Endothelial cell of umbilical vein (primary cell): Measurements from ENCODE around the gene REPS2. TPM values are rescaled to one million over a fixed set of nuclear protein-coding genes. Genes with fewer than 3 reads are reported as not detected.

Experiments used
- BruUV-seq: library from RNA; stranded (reverse); fragments of 400-500 nt; replicated peaks from 2 replicates; lab custom pipeline; 2021; lab: Mats Ljungman, UMichigan
- CTCF ChIA-PET: fragments of 300-600, 350-600 bp; sonication (Branson Sonifier 250); formaldehyde crosslinking; loops from one replicate; lab custom pipeline; 2021; ENCODE audit warnings: antibody characterized with exemption, inconsistent platforms; lab: Charles Lee
- POLR2A ChIA-PET: fragments of 300-600, 350-600 bp; sonication (Branson Sonifier 250); formaldehyde crosslinking; loops from one replicate; lab custom pipeline; 2021; ENCODE audit warnings: antibody characterized with exemption, inconsistent platforms; lab: Charles Lee
- DNase-seq: peaks from one replicate; pipeline ENCODE4 v3.0.0-alpha.2; 2011; ENCODE audit warnings: low read depth, low spot score
- FAIRE-seq: peaks from 2 replicates; lab custom pipeline; 2011; peaks lifted over from hg19 to GRCh38; lab: Jason Lieb, UNC
- H2AFZ ChIP-seq: 2 replicates; pipeline ENCODE4 v1.6.0; 2012; ENCODE audit warnings: low read depth, low read length, control low read depth, inconsistent platforms
- H3K27ac ChIP-seq: 2 replicates; pipeline ENCODE4 v1.5.1; 2011; ENCODE audit warnings: low read depth, mild to moderate bottlenecking, control low read depth, low read length, moderate library complexity; ENCODE audit not compliant: insufficient read depth
- H3K27me3 ChIP-seq, 2 experiments: 2 replicates each; pipeline versions ENCODE4 v1.6.0 to v1.6.1; 2011; ENCODE audit warnings: low read length in 2 of 2, mixed read lengths in 1 of 2; ENCODE audit not compliant: control insufficient read depth in 2 of 2, insufficient read depth in 2 of 2
- H3K36me3 ChIP-seq, 2 experiments: 2 replicates in 1 of 2; 3 replicates in 1 of 2; pipeline ENCODE4 v1.5.1; 2011; ENCODE audit warnings: low read length in 2 of 2, mild to moderate bottlenecking in 1 of 2, moderate library complexity in 1 of 2; ENCODE audit not compliant: control insufficient read depth in 2 of 2, insufficient read depth in 2 of 2; ENCODE audit errors: extremely low read depth in 1 of 2
- H3K4me1 ChIP-seq: 3 replicates; pipeline ENCODE4 v1.5.1; 2011; ENCODE audit warnings: mild to moderate bottlenecking, low read length; ENCODE audit not compliant: control insufficient read depth, insufficient read depth; ENCODE audit errors: extremely low read depth
- H3K4me2 ChIP-seq: 2 replicates; pipeline ENCODE4 v1.6.1; 2011; ENCODE audit warnings: low read length, control low read depth, mixed read lengths; ENCODE audit not compliant: insufficient read depth
- H3K4me3 ChIP-seq, 3 experiments: fragments of 200-600 bp in 1 of 3; sonication (generic), shearing (Covaris generic) in 1 of 3; replicated peaks in 1 of 3; 2 replicates each; pipeline ENCODE4 v1.5.1; 2011 to 2016; ENCODE audit warnings: control low read depth in 3 of 3, low read length in 3 of 3, mild to moderate bottlenecking in 2 of 3, inconsistent platforms in 1 of 3, low read depth in 1 of 3, moderate library complexity in 1 of 3; ENCODE audit not compliant: insufficient read depth in 1 of 3
- H3K79me2 ChIP-seq: 2 replicates; pipeline ENCODE4 v1.6.0; 2012; ENCODE audit warnings: low read length, inconsistent platforms; ENCODE audit not compliant: control insufficient read depth, insufficient read depth
- H3K9ac ChIP-seq: replicated peaks from 2 replicates; pipeline ENCODE3; 2011; ENCODE audit warnings: low read length, control low read depth; ENCODE audit not compliant: insufficient read depth; ENCODE audit errors: extremely low read depth
- H3K9me1 ChIP-seq: replicated peaks from 3 replicates; pipeline ENCODE4 v1.6.0; 2011; ENCODE audit warnings: mild to moderate bottlenecking, low read length; ENCODE audit not compliant: control insufficient read depth, insufficient read depth; ENCODE audit errors: extremely low read depth
- H3K9me3 ChIP-seq: replicated peaks from 2 replicates; pipeline ENCODE4 v1.5.1; 2012; ENCODE audit warnings: low read length, inconsistent platforms; ENCODE audit not compliant: control insufficient read depth, insufficient read depth
- H4K20me1 ChIP-seq: replicated peaks from 2 replicates; pipeline ENCODE3; 2011; ENCODE audit warnings: mild to moderate bottlenecking, low read length; ENCODE audit not compliant: control insufficient read depth, insufficient read depth; ENCODE audit errors: extremely low read depth
- EZH2 ChIP-seq: IDR thresholded peaks from 2 replicates; pipeline ENCODE4 v1.6.1; 2012; ENCODE audit warnings: borderline replicate concordance, low read depth, mild to moderate bottlenecking, moderate library complexity, low read length, inconsistent platforms; ENCODE audit not compliant: severe bottlenecking
- FOS ChIP-seq: IDR thresholded peaks from 2 replicates; pipeline ENCODE4 v1.6.1; 2011; ENCODE audit warnings: mild to moderate bottlenecking, low read length, moderate library complexity, borderline replicate concordance; ENCODE audit not compliant: insufficient read depth
- GATA2 ChIP-seq: IDR thresholded peaks from 2 replicates; pipeline ENCODE4 v1.7.0; 2011; ENCODE audit warnings: low read depth, mild to moderate bottlenecking, moderate library complexity, mixed read lengths, low read length; ENCODE audit not compliant: insufficient read length, insufficient read depth
- JUN ChIP-seq: IDR thresholded peaks from 2 replicates; pipeline ENCODE4 v1.6.1; 2011; ENCODE audit warnings: borderline replicate concordance, low read depth; ENCODE audit not compliant: insufficient read length, insufficient read depth
- MAX ChIP-seq: IDR thresholded peaks from 2 replicates; pipeline ENCODE4 v1.6.1; 2011; ENCODE audit not compliant: insufficient read depth, insufficient read length
- MYC ChIP-seq: IDR thresholded peaks from one replicate; pipeline ENCODE4 v1.6.1; 2011; ENCODE audit warnings: mild to moderate bottlenecking, low read depth, low read length
- POLR2A ChIP-seq: IDR thresholded peaks from 2 replicates; pipeline ENCODE4 v1.6.1; 2012; ENCODE audit warnings: low read depth, mild to moderate bottlenecking, control low read depth, low read length
- POLR2AphosphoS5 ChIP-seq: IDR thresholded peaks from 2 replicates; pipeline ENCODE4 v1.6.1; 2012; ENCODE audit warnings: low read depth, mild to moderate bottlenecking, control low read depth, low read length, moderate library complexity; ENCODE audit not compliant: insufficient read depth
- dilution Hi-C: fragments of 300-500 bp; cut with MboI; formaldehyde crosslinking; loops from one replicate; pipeline ENCODE4 v1.15.0; 2019; ENCODE audit warnings: low sequenced_read_pairs; ENCODE audit not compliant: extremely low pct_ligation_motif_present
- intact Hi-C: fragments of 100-400 bp; cut with micrococcal nuclease; formaldehyde crosslinking; loops from one replicate; pipeline ENCODE4 v1.10.0; 2022
- polyA plus RNA-seq, 4 experiments: library from polyadenylated mRNA; depleted of rRNA in 3 of 4; stranded (reverse) in 3 of 4; unstranded in 1 of 4; fragments of >200 nt; gene quantifications; 2 replicates each; pipeline versions ENCODE4 v1.2.1 to v1.2.3, GENCODE V29; 2011 to 2012; ENCODE audit warnings: missing spikeins in 1 of 4
- total RNA-seq: library from RNA; stranded (reverse); gene quantifications from 2 replicates; pipeline ENCODE4 v1.2.3, GENCODE V29; 2021
- TF ChIP-seq, protein P1 (sequence below), 2 donors: IDR thresholded peaks; 1 replicate in 1 of 2; 2 replicates in 1 of 2; pipeline ENCODE4 v1.5.1; 2011; ENCODE audit warnings: low read length in 2 of 2, mild to moderate bottlenecking in 2 of 2, moderate library complexity in 2 of 2, control low read depth in 1 of 2, inconsistent platforms in 1 of 2, low read depth in 1 of 2; ENCODE audit not compliant: insufficient read depth in 1 of 2; ENCODE audit errors: extremely low read depth in 1 of 2

The REPS2 gene
- total and polyA plus RNA-seq, 2 donors (not counting 3 experiments of a cell fraction or from before 2014, with no cell fraction given), result 0.91 to 2.6 TPM

DNA sequence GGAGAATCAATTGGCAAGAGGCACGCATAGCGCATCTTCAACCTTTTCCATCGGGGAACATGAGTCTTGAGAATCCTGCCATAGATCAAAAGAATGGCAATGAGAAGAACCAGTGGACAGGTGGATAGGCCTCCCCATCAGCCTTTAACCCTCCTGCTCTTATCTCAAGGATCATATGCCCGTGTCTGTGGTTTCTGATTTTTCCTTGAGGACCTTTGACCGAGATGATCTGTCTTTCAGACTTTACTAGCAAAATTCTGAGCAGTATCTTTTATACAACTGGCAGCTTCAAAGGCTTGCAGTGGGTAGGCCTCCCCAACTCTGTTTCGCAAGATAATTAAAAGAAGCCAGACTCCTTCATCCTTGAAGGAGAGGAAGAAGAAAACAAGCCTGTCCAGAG is 174.4 kb downstream of the REPS2 start:
- Histone ChIP-seq H3K4me3 (no peak overlapping the region), H4K20me1 (no peaks in the 10 kb centered on the region), H2AFZ (no peak overlapping the region), H3K27ac (no peak overlapping the region), H3K4me2 (no peak overlapping the region), H3K9ac (no peak overlapping the region), H3K9me1 (no peaks in the 10 kb centered on the region), H3K36me3 (no peaks in the 10 kb centered on the region), H3K4me1 (no peaks in the 10 kb centered on the region), H3K79me2 (no peaks in the 10 kb centered on the region), H3K9me3 (no peaks in the 10 kb centered on the region), H3K27me3 (no peaks in the 10 kb centered on the region)
- FAIRE-seq (no peak), DNase-seq (no peak)
- intact Hi-C loops, result loop anchor here (10.0 kb wide), 1 partner anchor 574 kb away; no protein-coding TSS in a partner anchor
- dilution Hi-C loops, result no loop called here
- TF ChIP-seq POLR2AphosphoS5 (no peak), JUN (no peak), MAX (no peak), MYC (no peak), POLR2A (no peak)
- TF ChIP-seq, protein P1, sequence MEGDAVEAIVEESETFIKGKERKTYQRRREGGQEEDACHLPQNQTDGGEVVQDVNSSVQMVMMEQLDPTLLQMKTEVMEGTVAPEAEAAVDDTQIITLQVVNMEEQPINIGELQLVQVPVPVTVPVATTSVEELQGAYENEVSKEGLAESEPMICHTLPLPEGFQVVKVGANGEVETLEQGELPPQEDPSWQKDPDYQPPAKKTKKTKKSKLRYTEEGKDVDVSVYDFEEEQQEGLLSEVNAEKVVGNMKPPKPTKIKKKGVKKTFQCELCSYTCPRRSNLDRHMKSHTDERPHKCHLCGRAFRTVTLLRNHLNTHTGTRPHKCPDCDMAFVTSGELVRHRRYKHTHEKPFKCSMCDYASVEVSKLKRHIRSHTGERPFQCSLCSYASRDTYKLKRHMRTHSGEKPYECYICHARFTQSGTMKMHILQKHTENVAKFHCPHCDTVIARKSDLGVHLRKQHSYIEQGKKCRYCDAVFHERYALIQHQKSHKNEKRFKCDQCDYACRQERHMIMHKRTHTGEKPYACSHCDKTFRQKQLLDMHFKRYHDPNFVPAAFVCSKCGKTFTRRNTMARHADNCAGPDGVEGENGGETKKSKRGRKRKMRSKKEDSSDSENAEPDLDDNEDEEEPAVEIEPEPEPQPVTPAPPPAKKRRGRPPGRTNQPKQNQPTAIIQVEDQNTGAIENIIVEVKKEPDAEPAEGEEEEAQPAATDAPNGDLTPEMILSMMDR (IDR thresholded peaks at IDR 0.05; ENCODE audit: extremely low read depth in 1 of 2, insufficient read depth in 1 of 2, low read depth in 1 of 2, low read length in 2 of 2), result no peak
- BruUV-seq, result no TSS peak
- CTCF ChIA-PET, result interaction anchor here (1.5 kb wide), 1 partner anchor 21 kb away, joined by 4 read pairs; no protein-coding TSS in a partner anchor
- POLR2A ChIA-PET, result no interaction called here

DNA sequence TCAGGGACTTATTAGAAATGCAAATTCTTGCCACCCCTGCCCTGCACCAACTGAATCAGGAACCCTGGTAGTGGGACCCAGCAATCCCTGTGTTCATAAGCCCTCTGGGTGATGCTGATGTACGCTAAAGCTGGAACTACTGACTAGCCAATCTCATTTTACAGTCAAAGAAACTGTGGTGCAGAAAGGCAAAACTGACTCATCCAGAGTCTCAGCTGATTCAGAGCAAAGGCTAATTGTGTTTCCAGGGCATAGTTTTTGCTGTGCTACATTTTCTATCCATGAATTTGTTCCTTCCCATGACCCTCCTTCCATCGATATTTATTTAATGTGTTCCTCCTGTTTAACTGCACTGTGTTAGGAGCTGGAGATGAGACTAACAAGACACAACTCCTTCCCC is 207.5 kb downstream of the REPS2 start:
- no peak for TF ChIP-seq JUN
- TF ChIP-seq EZH2, result no peak
- TF ChIP-seq GATA2, result no peak
- TF ChIP-seq, protein P1 (IDR thresholded peaks at IDR 0.05; ENCODE audit: extremely low read depth in 1 of 2, insufficient read depth in 1 of 2, low read depth in 1 of 2, low read length in 2 of 2), result no peak
- TF ChIP-seq POLR2AphosphoS5, result no peak
- no peak for TF ChIP-seq MYC
- TF ChIP-seq FOS, result no peak
- no peak for TF ChIP-seq MAX
- no peak for TF ChIP-seq POLR2A
- no peaks in the 10 kb centered on the region for H3K9me1 ChIP-seq
- H3K9ac ChIP-seq, result no peak overlapping the region
- BruUV-seq, result no TSS peak
- dilution Hi-C loops (no loop called here), intact Hi-C loops (no loop called here)
- no peak overlapping the region for H3K4me2 ChIP-seq
- FAIRE-seq (no peak), DNase-seq (no peak)
- H3K27me3 ChIP-seq, result no peaks in the 10 kb centered on the region
- H2AFZ ChIP-seq, result no peak overlapping the region
- H4K20me1 ChIP-seq, result no peaks in the 10 kb centered on the region
- H3K79me2 ChIP-seq, result no peaks in the 10 kb centered on the region
- H3K9me3 ChIP-seq, result no peaks in the 10 kb centered on the region
- no peak overlapping the region for H3K4me3 ChIP-seq
- no peak overlapping the region for H3K27ac ChIP-seq
- no peaks in the 10 kb centered on the region for H3K36me3 ChIP-seq
- ChIA-PET POLR2A (no interaction called here), CTCF (no interaction called here)
- H3K4me1 ChIP-seq, result no peaks in the 10 kb centered on the region
